Body of pancreas (tissue), 4 donors: Measurements from ENCODE around the gene CCDC89. TPM values are rescaled to one million over a fixed set of nuclear protein-coding genes. Genes with fewer than 3 reads are reported as not detected.

Source experiments
- ATAC-seq: fragments of 150-250 bp; one replicate; pipeline ENCODE4 v1.9.1; 2016
- DNase-seq, 4 donors: peaks; one replicate each; pipeline ENCODE4 v3.0.0-alpha.2; 2019
- H3K27ac ChIP-seq, 4 donors: fragments of 200-600 bp; sonication (generic); 1 replicate in 3 of 4; 2 replicates in 1 of 4; pipeline versions ENCODE4 v1.5.1 to v1.6.1; 2016 to 2019; ENCODE audit warnings: mild to moderate bottlenecking in 1 of 4, mixed read lengths in 1 of 4, moderate library complexity in 1 of 4
- H3K27me3 ChIP-seq, 2 donors: fragments of 200-600 bp; sonication (generic); one replicate each; pipeline ENCODE4 v1.6.0; 2016; ENCODE audit warnings: mild to moderate bottlenecking in 1 of 2
- H3K36me3 ChIP-seq, 2 donors: fragments of 200-600 bp; sonication (generic); replicated peaks in 1 of 2; 2 replicates each; pipeline ENCODE4 v1.5.1; 2016; ENCODE audit warnings: low read depth in 2 of 2; ENCODE audit not compliant: insufficient read depth in 1 of 2
- H3K4me1 ChIP-seq: fragments of 200-600 bp; sonication (generic); one replicate; pipeline ENCODE4 v1.6.0; 2016
- H3K4me3 ChIP-seq, 2 donors: fragments of 200-600 bp; sonication (generic); 1 replicate in 1 of 2; 2 replicates in 1 of 2; pipeline ENCODE4 v1.5.1; 2016 to 2019
- H3K9me3 ChIP-seq, 3 donors: fragments of 200-600 bp; sonication (generic); 1 replicate in 2 of 3; 2 replicates in 1 of 3; pipeline ENCODE4 v1.5.1; 2016
- CTCF ChIP-seq, 7 experiments: fragments of 450-650 bp in 4 of 7; fragments of 200-600 bp in 3 of 7; sonication (generic) in 3 of 7; IDR thresholded peaks; one replicate each; pipeline ENCODE4 v1.5.1; 2016 to 2019; ENCODE audit warnings: antibody characterized with exemption in 7 of 7
- POLR2A ChIP-seq, 3 donors: fragments of 450-650 bp; IDR thresholded peaks; one replicate each; pipeline ENCODE4 v1.6.1; 2016; ENCODE audit warnings: antibody characterized with exemption in 3 of 3, mild to moderate bottlenecking in 2 of 3
- WGBS, 2 donors: methylation state at CpG; one replicate each; pipeline ENCODE4 v1.1.5; 2017; 5-methylcytosine and 5-hydroxymethylcytosine counted together
- intact Hi-C: fragments of 100-400 bp; cut with DNase I; formaldehyde crosslinking; loops from one replicate; pipeline ENCODE4 v1.15.1; 2023
- total RNA-seq, 2 donors: library from RNA; depleted of rRNA; stranded (reverse); fragments of >200 nt; gene quantifications; one replicate each; pipeline ENCODE4 v1.1.0, GENCODE V29; 2016

Gene CCDC89
- total RNA-seq, 2 donors from 2014 or later, result not detected

- Histone ChIP-seq H3K27me3 (no peaks in the 10 kb centered on the region), H3K4me3 (peak within 1 kb of the TSS; percentile 69 to 80), H3K36me3 (no peaks in the 10 kb centered on the region), H3K27ac (peak within 1 kb of the TSS; percentile 91 to 98 (median 96)), H3K9me3 (no peaks in the 10 kb centered on the region), H3K4me1 (peaks cover 36% of the 10 kb centered on the region)
- ATAC-seq (peak; percentile 93), DNase-seq (peak; percentile 95)
- intact Hi-C loops, result no loop called here
- TF ChIP-seq CTCF (IDR thresholded peaks at IDR 0.05), result no peak
- peak; percentile 98 to 99 (median 99) for TF ChIP-seq POLR2A (IDR thresholded peaks at IDR 0.05)
- WGBS, 2 donors, result 0 to 1% methylated on average over 12 to 60 of the region's 67 CpGs
These were observed 21.1 kb downstream of the CCDC89 start, which contains the start of gene CREBZF for GRCh38 chr11:85664615-85665481. CREBZF (minus strand) TSS chr11:85665129; CDS start chr11:85664875, 254 bp downstream.

- DNase-seq, result peak; percentile 83 to 87 (median 86)
These were observed 22.0 kb downstream of the CCDC89 start for GRCh38 chr11:85663753-85664614.

GRCh38 chr11:85663080-85663752 lies 22.8 kb downstream of the CCDC89 start:
- Histone ChIP-seq H3K9me3 (no peaks in the 10 kb centered on the region), H3K4me3 (peak overlapping the region; percentile 69 to 80), H3K36me3 (no peaks in the 10 kb centered on the region), H3K27ac (peak overlapping the region; percentile 91 to 98 (median 96)), H3K4me1 (peaks cover 50% of the 10 kb centered on the region), H3K27me3 (no peaks in the 10 kb centered on the region)
- TF ChIP-seq POLR2A (IDR thresholded peaks at IDR 0.05), result no peak
- ATAC-seq (no peak), DNase-seq (no peak)
- WGBS, 2 donors, result 1 to 3% methylated on average over 10 of the region's 10 CpGs
- intact Hi-C loops, result no loop called here

More at GRCh38 chr11:85663753-85664614, 22.0 kb downstream of the CCDC89 start:
- no peaks in the 10 kb centered on the region for H3K27me3 ChIP-seq
- intact Hi-C loops, result no loop called here
- peak overlapping the region; percentile 69 to 80 for H3K4me3 ChIP-seq
- no peaks in the 10 kb centered on the region for H3K36me3 ChIP-seq
- ATAC-seq, result peak; percentile 73
- 0% methylated on average over 45 to 73 of the region's 73 CpGs for WGBS, 2 donors
- H3K9me3 ChIP-seq, result no peaks in the 10 kb centered on the region
- peaks cover 44% of the 10 kb centered on the region for H3K4me1 ChIP-seq
- TF ChIP-seq CTCF (IDR thresholded peaks at IDR 0.05), result peak; percentile 49 to 84 (median 72)
- TF ChIP-seq POLR2A (IDR thresholded peaks at IDR 0.05), result no peak
- H3K27ac ChIP-seq, result peak overlapping the region; percentile 91 to 98 (median 96)

- ATAC-seq (no peak), DNase-seq (no peak)
- H3K36me3 ChIP-seq, result no peaks in the 10 kb centered on the region
- H3K4me1 ChIP-seq, result peaks cover 54% of the 10 kb centered on the region
- intact Hi-C loops, result no loop called here
- TF ChIP-seq CTCF (IDR thresholded peaks at IDR 0.05) (no peak), POLR2A (IDR thresholded peaks at IDR 0.05) (no peak)
- no peak overlapping the region for H3K27ac ChIP-seq
- H3K4me3 ChIP-seq, result peak overlapping the region in 1 of 2 donors; percentile 69
- no peaks in the 10 kb centered on the region for H3K9me3 ChIP-seq
- 2 to 8% methylated on average over 4 of the region's 4 CpGs for WGBS, 2 donors
- no peaks in the 10 kb centered on the region for H3K27me3 ChIP-seq
These were observed 23.9 kb downstream of the CCDC89 start for GRCh38 chr11:85661972-85662664.
